Endothelial cell of umbilical vein (primary cell): ENCODE data around the gene EFCAB13. TPM values are rescaled to one million over a fixed set of nuclear protein-coding genes. Genes with fewer than 3 reads are reported as not detected.

ENCODE experiments used
- BruUV-seq: library from RNA; stranded (reverse); fragments of 400-500 nt; replicated peaks from 2 replicates; lab custom pipeline; 2021; lab: Mats Ljungman, UMichigan
- CTCF ChIA-PET: fragments of 300-600, 350-600 bp; sonication (Branson Sonifier 250); formaldehyde crosslinking; loops from one replicate; lab custom pipeline; 2021; ENCODE audit warnings: antibody characterized with exemption, inconsistent platforms; lab: Charles Lee
- POLR2A ChIA-PET: fragments of 300-600, 350-600 bp; sonication (Branson Sonifier 250); formaldehyde crosslinking; loops from one replicate; lab custom pipeline; 2021; ENCODE audit warnings: antibody characterized with exemption, inconsistent platforms; lab: Charles Lee
- DNase-seq: peaks from one replicate; pipeline ENCODE4 v3.0.0-alpha.2; 2011; ENCODE audit warnings: low read depth, low spot score
- FAIRE-seq: peaks from 2 replicates; lab custom pipeline; 2011; peaks lifted over from hg19 to GRCh38; lab: Jason Lieb, UNC
- H2AFZ ChIP-seq: 2 replicates; pipeline ENCODE4 v1.6.0; 2012; ENCODE audit warnings: low read depth, low read length, control low read depth, inconsistent platforms
- H3K27ac ChIP-seq: 2 replicates; pipeline ENCODE4 v1.5.1; 2011; ENCODE audit warnings: low read depth, mild to moderate bottlenecking, control low read depth, low read length, moderate library complexity; ENCODE audit not compliant: insufficient read depth
- H3K27me3 ChIP-seq, 2 experiments: 2 replicates each; pipeline versions ENCODE4 v1.6.0 to v1.6.1; 2011; ENCODE audit warnings: low read length in 2 of 2, mixed read lengths in 1 of 2; ENCODE audit not compliant: control insufficient read depth in 2 of 2, insufficient read depth in 2 of 2
- H3K36me3 ChIP-seq, 2 experiments: 2 replicates in 1 of 2; 3 replicates in 1 of 2; pipeline ENCODE4 v1.5.1; 2011; ENCODE audit warnings: low read length in 2 of 2, mild to moderate bottlenecking in 1 of 2, moderate library complexity in 1 of 2; ENCODE audit not compliant: control insufficient read depth in 2 of 2, insufficient read depth in 2 of 2; ENCODE audit errors: extremely low read depth in 1 of 2
- H3K4me1 ChIP-seq: 3 replicates; pipeline ENCODE4 v1.5.1; 2011; ENCODE audit warnings: mild to moderate bottlenecking, low read length; ENCODE audit not compliant: control insufficient read depth, insufficient read depth; ENCODE audit errors: extremely low read depth
- H3K4me2 ChIP-seq: 2 replicates; pipeline ENCODE4 v1.6.1; 2011; ENCODE audit warnings: low read length, control low read depth, mixed read lengths; ENCODE audit not compliant: insufficient read depth
- H3K4me3 ChIP-seq, 3 experiments: fragments of 200-600 bp in 1 of 3; sonication (generic), shearing (Covaris generic) in 1 of 3; replicated peaks in 1 of 3; 2 replicates each; pipeline ENCODE4 v1.5.1; 2011 to 2016; ENCODE audit warnings: control low read depth in 3 of 3, low read length in 3 of 3, mild to moderate bottlenecking in 2 of 3, inconsistent platforms in 1 of 3, low read depth in 1 of 3, moderate library complexity in 1 of 3; ENCODE audit not compliant: insufficient read depth in 1 of 3
- H3K79me2 ChIP-seq: 2 replicates; pipeline ENCODE4 v1.6.0; 2012; ENCODE audit warnings: low read length, inconsistent platforms; ENCODE audit not compliant: control insufficient read depth, insufficient read depth
- H3K9ac ChIP-seq: replicated peaks from 2 replicates; pipeline ENCODE3; 2011; ENCODE audit warnings: low read length, control low read depth; ENCODE audit not compliant: insufficient read depth; ENCODE audit errors: extremely low read depth
- H3K9me1 ChIP-seq: replicated peaks from 3 replicates; pipeline ENCODE4 v1.6.0; 2011; ENCODE audit warnings: mild to moderate bottlenecking, low read length; ENCODE audit not compliant: control insufficient read depth, insufficient read depth; ENCODE audit errors: extremely low read depth
- H3K9me3 ChIP-seq: replicated peaks from 2 replicates; pipeline ENCODE4 v1.5.1; 2012; ENCODE audit warnings: low read length, inconsistent platforms; ENCODE audit not compliant: control insufficient read depth, insufficient read depth
- H4K20me1 ChIP-seq: replicated peaks from 2 replicates; pipeline ENCODE3; 2011; ENCODE audit warnings: mild to moderate bottlenecking, low read length; ENCODE audit not compliant: control insufficient read depth, insufficient read depth; ENCODE audit errors: extremely low read depth
- CTCF ChIP-seq, 2 donors: IDR thresholded peaks; 1 replicate in 1 of 2; 2 replicates in 1 of 2; pipeline ENCODE4 v1.5.1; 2011; ENCODE audit warnings: low read length in 2 of 2, mild to moderate bottlenecking in 2 of 2, moderate library complexity in 2 of 2, control low read depth in 1 of 2, inconsistent platforms in 1 of 2, low read depth in 1 of 2; ENCODE audit not compliant: insufficient read depth in 1 of 2; ENCODE audit errors: extremely low read depth in 1 of 2
- GATA2 ChIP-seq: IDR thresholded peaks from 2 replicates; pipeline ENCODE4 v1.7.0; 2011; ENCODE audit warnings: low read depth, mild to moderate bottlenecking, moderate library complexity, mixed read lengths, low read length; ENCODE audit not compliant: insufficient read length, insufficient read depth
- JUN ChIP-seq: IDR thresholded peaks from 2 replicates; pipeline ENCODE4 v1.6.1; 2011; ENCODE audit warnings: borderline replicate concordance, low read depth; ENCODE audit not compliant: insufficient read length, insufficient read depth
- MAX ChIP-seq: IDR thresholded peaks from 2 replicates; pipeline ENCODE4 v1.6.1; 2011; ENCODE audit not compliant: insufficient read depth, insufficient read length
- MYC ChIP-seq: IDR thresholded peaks from one replicate; pipeline ENCODE4 v1.6.1; 2011; ENCODE audit warnings: mild to moderate bottlenecking, low read depth, low read length
- POLR2A ChIP-seq: IDR thresholded peaks from 2 replicates; pipeline ENCODE4 v1.6.1; 2012; ENCODE audit warnings: low read depth, mild to moderate bottlenecking, control low read depth, low read length
- dilution Hi-C: fragments of 300-500 bp; cut with MboI; formaldehyde crosslinking; loops from one replicate; pipeline ENCODE4 v1.15.0; 2019; ENCODE audit warnings: low sequenced_read_pairs; ENCODE audit not compliant: extremely low pct_ligation_motif_present
- intact Hi-C: fragments of 100-400 bp; cut with micrococcal nuclease; formaldehyde crosslinking; loops from one replicate; pipeline ENCODE4 v1.10.0; 2022
- polyA plus RNA-seq, 4 experiments: library from polyadenylated mRNA; depleted of rRNA in 3 of 4; stranded (reverse) in 3 of 4; unstranded in 1 of 4; fragments of >200 nt; gene quantifications; 2 replicates each; pipeline versions ENCODE4 v1.2.1 to v1.2.3, GENCODE V29; 2011 to 2012; ENCODE audit warnings: missing spikeins in 1 of 4
- total RNA-seq: library from RNA; stranded (reverse); gene quantifications from 2 replicates; pipeline ENCODE4 v1.2.3, GENCODE V29; 2021

The EFCAB13 gene
- total and polyA plus RNA-seq, 2 donors (not counting 3 experiments of a cell fraction or from before 2014, with no cell fraction given): 0.86 to 12.9 TPM

- dilution Hi-C loops (no loop called here), intact Hi-C loops (no loop called here)
- Histone ChIP-seq H3K27me3 (no peaks in the 10 kb centered on the region), H3K4me2 (no peak overlapping the region), H3K9me1 (no peaks in the 10 kb centered on the region), H3K9me3 (no peaks in the 10 kb centered on the region), H3K4me3 (no peak overlapping the region), H3K79me2 (no peaks in the 10 kb centered on the region), H3K9ac (no peak overlapping the region), H3K27ac (no peak overlapping the region), H4K20me1 (no peaks in the 10 kb centered on the region), H3K36me3 (peaks cover 6 to 40% of the 10 kb centered on the region in 2 experiments), H3K4me1 (peaks cover 12% of the 10 kb centered on the region), H2AFZ (no peak overlapping the region)
- no peak for DNase-seq
- no peak for FAIRE-seq
- no TSS peak for BruUV-seq
- TF ChIP-seq POLR2A (no peak), CTCF (IDR thresholded peaks at IDR 0.05; ENCODE audit: extremely low read depth in 1 of 2, insufficient read depth in 1 of 2, low read depth in 1 of 2, low read length in 2 of 2) (no peak), GATA2 (no peak), MAX (no peak), JUN (no peak), MYC (no peak)
- POLR2A ChIA-PET: no interaction called here
- CTCF ChIA-PET: interaction anchor here (1.1 to 1.7 kb wide), 3 partner anchors 8 to 16 kb away, joined by 3 to 6 read pairs (median 4); no protein-coding TSS in a partner anchor
These were observed 24.4 kb upstream of the EFCAB13 start for GRCh38 chr17:47299239-47299910.
